HAP-1 (cell line): ENCODE measurements around the gene SLC16A13.

Source experiments
- DNase-seq, 2 experiments: peaks; one replicate each; pipeline ENCODE4 v3.0.0-alpha.2; 2016 to 2020; ENCODE audit warnings: low spot score in 2 of 2
- H3K27me3 ChIP-seq: fragments of 250-450 bp; sonication (Bioruptor Pico); 2 replicates; pipeline ENCODE4 v1.5.1; 2020; ENCODE audit warnings: low read depth, mild to moderate bottlenecking, moderate library complexity
- H3K36me3 ChIP-seq: fragments of 250-450 bp; sonication (Bioruptor Pico); replicated peaks from 2 replicates; pipeline ENCODE4 v1.5.1; 2020; ENCODE audit warnings: mild to moderate bottlenecking
- H3K4me1 ChIP-seq: fragments of 250-450 bp; sonication (Bioruptor Pico); 2 replicates; pipeline ENCODE4 v1.5.1; 2020; ENCODE audit warnings: mild to moderate bottlenecking
- H3K4me3 ChIP-seq: fragments of 250-450 bp; sonication (Bioruptor Pico); 2 replicates; pipeline ENCODE4 v1.5.1; 2020; ENCODE audit warnings: mild to moderate bottlenecking, moderate library complexity
- H3K9me3 ChIP-seq: fragments of 250-450 bp; sonication (Bioruptor Pico); 2 replicates; pipeline ENCODE4 v1.5.1; 2020; ENCODE audit warnings: mild to moderate bottlenecking, moderate library complexity
- in situ Hi-C: fragments of 300-500 bp; cut with MboI; formaldehyde crosslinking; loops from 3 replicates; pipeline ENCODE4 v1.14.3; 2020; ENCODE audit warnings: low sequenced_read_pairs, inconsistent platforms, mixed read lengths

The SLC16A13 gene

DNA sequence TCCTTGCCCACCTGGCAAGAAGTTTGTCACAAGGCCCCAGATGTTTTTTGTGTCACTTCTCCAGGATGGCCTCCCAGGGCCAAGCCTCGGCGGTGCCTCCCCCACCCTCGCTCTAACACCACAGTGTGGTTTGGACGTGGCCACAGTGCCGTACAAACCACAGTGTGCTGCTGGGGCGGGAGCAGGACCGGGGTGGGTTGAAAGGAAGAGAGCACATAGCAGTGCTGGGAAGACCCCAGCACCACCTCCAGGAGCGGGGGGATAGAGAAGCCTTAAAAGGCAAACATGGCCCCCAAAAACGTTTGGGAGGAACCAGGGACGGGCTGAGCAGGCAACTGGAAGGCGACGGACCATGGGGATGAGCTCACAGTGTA is 18.0 kb upstream of the SLC16A13 start:
- Histone ChIP-seq H3K4me1 (peaks cover 25% of the 10 kb centered on the region), H3K36me3 (no peaks in the 10 kb centered on the region; the same call in 1 of the 2 replicates), H3K9me3 (no peaks in the 10 kb centered on the region), H3K27me3 (no peaks in the 10 kb centered on the region), H3K4me3 (no peak overlapping the region)
- in situ Hi-C loops = no loop called here
- DNase-seq = no peak

DNA sequence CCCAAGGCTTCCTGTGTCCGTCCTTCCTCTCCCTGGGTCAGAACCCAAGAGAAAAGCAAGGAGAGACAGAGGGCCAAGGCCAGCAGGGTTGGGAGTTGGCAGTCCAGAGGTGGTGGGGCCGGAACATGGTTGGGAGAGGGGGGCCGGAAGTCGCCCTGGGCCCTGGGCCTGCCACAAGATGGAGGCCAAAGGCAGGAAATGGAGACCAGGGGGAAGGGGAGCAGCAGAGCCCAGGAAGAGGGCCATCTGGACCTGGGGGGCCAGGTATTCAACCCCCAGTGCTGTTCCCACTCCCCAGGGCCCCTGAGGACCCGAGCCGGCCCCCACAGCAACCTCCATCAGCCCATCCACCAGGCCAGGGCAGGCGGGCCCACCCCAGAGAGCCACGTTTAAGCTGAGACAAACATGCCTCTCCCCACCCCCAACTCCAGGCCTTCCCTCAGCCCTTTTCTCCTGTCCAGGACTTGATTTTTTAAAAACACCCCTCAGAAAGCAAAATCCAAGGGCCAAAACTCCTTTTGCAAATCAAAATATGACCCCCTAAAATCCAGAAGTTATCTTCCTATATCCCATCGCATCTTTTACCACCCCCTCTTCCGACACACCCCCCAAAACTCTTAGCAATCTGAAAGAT is 17.4 kb upstream of the SLC16A13 start:
- H3K36me3 ChIP-seq = no peaks in the 10 kb centered on the region; the same call in 1 of the 2 replicates
- DNase-seq = no peak
- H3K9me3 ChIP-seq = no peaks in the 10 kb centered on the region
- no peaks in the 10 kb centered on the region for H3K27me3 ChIP-seq
- no peak overlapping the region for H3K4me3 ChIP-seq
- in situ Hi-C loops = no loop called here
- H3K4me1 ChIP-seq = peaks cover 25% of the 10 kb centered on the region

DNA sequence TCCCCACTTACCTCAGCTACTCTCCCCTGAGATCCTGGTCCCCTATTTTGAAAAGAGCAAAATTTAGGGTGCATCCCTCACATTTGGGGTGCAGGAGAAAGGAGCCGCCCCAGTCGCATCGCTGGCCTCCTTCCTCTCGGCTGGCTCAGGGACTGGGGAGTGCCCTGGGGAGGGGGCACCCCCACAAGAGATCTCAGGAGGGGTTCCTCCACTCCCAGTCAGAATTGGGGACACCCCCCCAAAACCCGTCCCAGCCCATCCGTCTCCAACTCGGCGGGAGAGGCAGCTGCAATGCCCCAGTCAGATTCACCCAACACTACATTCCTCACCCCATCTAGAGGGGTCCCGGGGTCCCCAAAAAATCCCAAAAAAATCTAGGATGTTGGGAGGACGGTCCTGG is 16.4 kb upstream of the SLC16A13 start:
- H3K4me1 ChIP-seq = peaks cover 25% of the 10 kb centered on the region
- DNase-seq = no peak
- in situ Hi-C loops = no loop called here
- H3K27me3 ChIP-seq = no peaks in the 10 kb centered on the region
- no peaks in the 10 kb centered on the region for H3K9me3 ChIP-seq
- no peak overlapping the region for H3K4me3 ChIP-seq
- H3K36me3 ChIP-seq = no peaks in the 10 kb centered on the region; the same call in 1 of the 2 replicates

DNA sequence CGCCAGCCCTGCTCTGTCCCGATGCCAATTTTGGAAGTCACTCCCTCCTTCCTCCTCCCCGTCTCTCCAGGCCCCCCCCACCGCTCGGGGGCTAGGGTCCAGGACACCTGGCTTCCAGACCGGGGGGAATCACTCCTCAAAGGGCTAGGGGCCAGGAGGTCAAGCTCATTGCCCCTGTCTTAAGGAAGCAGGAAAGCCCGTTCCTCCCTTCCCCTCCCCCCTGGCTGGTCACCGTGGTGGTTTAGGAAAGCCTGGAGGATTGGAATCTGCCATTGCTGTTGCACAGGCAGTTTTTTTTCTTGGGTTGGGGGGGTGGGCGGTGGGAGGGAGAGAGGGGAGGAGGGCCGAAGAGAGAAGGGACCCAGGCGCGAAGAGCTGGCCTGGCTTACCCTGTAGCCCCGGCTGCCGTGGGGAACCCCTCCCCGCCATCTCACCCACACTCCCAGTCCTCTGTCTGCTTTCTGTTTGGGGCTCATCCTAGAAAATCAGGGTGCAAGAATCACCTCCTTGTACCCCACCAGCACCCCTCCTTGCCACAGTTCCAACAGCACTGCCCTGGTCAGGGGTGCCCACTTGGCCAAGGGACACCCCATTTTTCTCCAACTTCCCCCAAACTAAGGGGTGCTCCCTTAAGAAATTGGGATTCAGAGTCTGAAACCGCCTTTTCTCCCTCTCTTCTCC is 15.8 kb upstream of the SLC16A13 start:
- peak overlapping the region; percentile 18 for H3K4me3 ChIP-seq
- in situ Hi-C loops = no loop called here
- peak in 1 of 2 experiments; percentile 70 for DNase-seq

DNA sequence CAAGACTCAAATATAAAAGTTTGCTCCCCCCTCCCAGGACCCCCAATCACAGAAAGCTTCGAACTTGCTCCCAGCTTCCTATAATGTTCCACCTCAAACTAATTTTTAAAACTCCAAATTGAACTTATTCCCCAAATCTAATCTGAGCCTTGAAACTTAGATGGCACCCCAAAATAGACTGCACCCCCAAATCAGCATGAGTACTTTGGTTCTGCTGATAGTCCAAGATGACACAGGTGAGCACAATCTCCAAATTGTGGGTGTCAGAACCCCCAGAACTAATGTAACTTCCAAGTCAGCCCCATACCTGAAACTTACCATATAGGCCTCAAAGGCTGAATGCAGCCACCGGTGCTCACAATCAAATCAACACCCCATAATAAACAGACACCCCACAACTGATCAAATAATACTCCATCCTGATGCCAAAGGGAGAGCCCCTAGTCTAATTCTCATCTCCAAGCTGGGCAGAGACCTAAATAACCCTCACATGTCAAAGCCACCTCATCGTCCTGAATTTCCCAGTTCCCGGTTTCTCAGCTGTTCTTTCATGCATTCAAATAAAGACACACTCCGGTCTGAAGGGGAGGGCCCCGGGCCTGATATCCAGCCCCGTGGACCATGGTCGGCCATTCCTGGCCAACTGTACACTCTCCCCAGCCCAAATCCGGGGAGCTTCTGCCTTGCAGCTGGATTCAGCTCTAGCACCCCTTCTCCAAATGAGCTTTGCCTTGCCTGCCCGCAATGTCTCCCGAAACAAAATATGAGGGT is 14.7 kb upstream of the SLC16A13 start:
- no peak overlapping the region for H3K4me3 ChIP-seq

More for the DNA sequence above, 15.8 kb upstream of the SLC16A13 start:
- H3K27me3 ChIP-seq = no peaks in the 10 kb centered on the region
- H3K9me3 ChIP-seq = no peaks in the 10 kb centered on the region
- H3K36me3 ChIP-seq = no peaks in the 10 kb centered on the region; the same call in 1 of the 2 replicates
- H3K4me1 ChIP-seq = peaks cover 25% of the 10 kb centered on the region

DNA sequence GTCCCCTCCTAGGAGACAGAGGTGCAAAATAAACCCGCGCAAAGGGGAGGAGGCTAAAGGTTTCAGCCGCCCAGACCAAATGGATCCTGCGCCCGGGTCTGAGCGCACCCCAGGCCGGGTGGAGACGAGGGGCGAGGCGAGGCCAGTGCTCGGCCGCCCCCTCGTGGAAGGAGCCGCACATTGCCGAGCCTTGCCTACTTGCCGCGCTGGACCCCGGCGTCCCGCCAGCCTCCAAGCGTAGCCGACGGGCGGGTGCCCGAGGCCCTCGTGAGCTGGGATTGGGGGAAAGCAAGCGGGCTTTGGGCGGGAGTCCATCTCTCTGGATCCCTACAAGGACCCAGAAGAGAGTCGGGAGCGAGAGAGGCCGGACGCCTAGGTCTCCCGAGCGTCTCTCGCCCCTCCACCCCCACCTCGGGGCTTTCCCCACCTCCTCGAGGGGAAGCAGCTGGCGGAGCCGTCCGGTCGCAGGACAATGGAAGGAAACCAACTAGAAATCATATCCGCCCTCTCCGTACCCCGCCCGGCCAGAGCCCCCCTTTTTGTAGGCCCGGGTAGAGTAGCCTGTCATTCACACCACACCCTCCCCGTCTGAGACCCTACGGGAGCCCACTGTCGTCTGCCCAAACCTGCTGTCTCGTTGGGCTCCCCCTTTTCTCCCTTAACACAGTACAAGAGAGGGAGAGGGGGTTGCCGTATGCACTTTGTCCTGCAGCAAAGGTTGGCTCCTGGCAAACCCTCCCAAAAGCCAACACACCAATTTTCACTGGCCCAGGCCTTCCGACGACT is 13.6 kb upstream of the SLC16A13 start:
- no peaks in the 10 kb centered on the region for H3K27me3 ChIP-seq
- DNase-seq = peak; percentile 54 to 86
- in situ Hi-C loops = no loop called here
- no peaks in the 10 kb centered on the region for H3K9me3 ChIP-seq
- H3K36me3 ChIP-seq = no peaks in the 10 kb centered on the region
- peak overlapping the region; percentile 20 for H3K4me3 ChIP-seq
- H3K4me1 ChIP-seq = peaks cover 17% of the 10 kb centered on the region

More for the DNA sequence above, 14.7 kb upstream of the SLC16A13 start:
- no peak for DNase-seq
- in situ Hi-C loops = no loop called here
- Histone ChIP-seq H3K27me3 (no peaks in the 10 kb centered on the region), H3K36me3 (no peaks in the 10 kb centered on the region), H3K9me3 (no peaks in the 10 kb centered on the region), H3K4me1 (peaks cover 17% of the 10 kb centered on the region)

DNA sequence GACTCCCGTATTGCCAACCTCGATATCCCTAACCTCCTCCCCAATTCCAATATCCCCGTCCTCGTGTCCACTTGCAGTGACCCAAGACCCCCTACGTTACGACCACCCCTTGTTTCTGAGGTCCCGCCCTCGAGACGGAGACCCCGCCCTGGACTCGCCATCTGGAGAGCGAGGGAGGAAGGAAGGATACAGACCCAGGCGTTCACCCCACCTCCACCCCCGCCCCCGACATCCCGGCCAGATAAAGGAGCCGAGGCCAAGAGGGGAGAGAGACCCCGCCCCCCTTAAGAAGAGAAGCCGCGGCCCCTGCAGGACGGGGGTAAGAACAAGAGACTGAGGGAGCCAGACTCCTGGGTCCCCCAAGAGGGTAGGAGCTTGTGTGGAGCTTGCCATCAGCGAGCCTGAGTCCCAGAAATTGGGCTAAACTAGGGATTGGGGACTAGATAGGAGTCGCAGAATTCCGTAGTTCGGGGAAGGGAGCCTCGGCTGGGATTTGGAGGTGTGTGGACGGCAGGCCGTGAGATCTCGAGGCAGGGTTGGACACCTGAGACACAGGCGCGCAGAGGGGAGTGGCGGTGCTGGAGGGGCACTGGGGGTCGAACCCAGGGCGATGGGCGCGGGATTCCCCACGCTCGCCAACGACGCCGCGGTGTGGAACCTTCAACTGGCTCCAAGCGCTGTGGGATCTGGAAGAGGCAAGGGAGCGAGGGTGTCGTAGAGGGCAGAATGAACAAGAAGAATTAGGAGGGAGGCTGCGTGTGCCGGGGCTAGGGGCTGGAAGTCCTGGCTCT is 12.8 kb upstream of the SLC16A13 start, which contains the start of gene BCL6B:
BCL6B (plus strand) TSS at position 270 of the 791 bp plus-strand sequence. CDS start 622 bp downstream, outside the sequence.
- DNase-seq = no peak
- peak within 1 kb of the TSS; percentile 20 for H3K4me3 ChIP-seq
- H3K9me3 ChIP-seq = no peaks in the 10 kb centered on the region
- peaks cover 17% of the 10 kb centered on the region for H3K4me1 ChIP-seq
- in situ Hi-C loops = no loop called here
- H3K36me3 ChIP-seq = no peaks in the 10 kb centered on the region
- no peaks in the 10 kb centered on the region for H3K27me3 ChIP-seq

DNA sequence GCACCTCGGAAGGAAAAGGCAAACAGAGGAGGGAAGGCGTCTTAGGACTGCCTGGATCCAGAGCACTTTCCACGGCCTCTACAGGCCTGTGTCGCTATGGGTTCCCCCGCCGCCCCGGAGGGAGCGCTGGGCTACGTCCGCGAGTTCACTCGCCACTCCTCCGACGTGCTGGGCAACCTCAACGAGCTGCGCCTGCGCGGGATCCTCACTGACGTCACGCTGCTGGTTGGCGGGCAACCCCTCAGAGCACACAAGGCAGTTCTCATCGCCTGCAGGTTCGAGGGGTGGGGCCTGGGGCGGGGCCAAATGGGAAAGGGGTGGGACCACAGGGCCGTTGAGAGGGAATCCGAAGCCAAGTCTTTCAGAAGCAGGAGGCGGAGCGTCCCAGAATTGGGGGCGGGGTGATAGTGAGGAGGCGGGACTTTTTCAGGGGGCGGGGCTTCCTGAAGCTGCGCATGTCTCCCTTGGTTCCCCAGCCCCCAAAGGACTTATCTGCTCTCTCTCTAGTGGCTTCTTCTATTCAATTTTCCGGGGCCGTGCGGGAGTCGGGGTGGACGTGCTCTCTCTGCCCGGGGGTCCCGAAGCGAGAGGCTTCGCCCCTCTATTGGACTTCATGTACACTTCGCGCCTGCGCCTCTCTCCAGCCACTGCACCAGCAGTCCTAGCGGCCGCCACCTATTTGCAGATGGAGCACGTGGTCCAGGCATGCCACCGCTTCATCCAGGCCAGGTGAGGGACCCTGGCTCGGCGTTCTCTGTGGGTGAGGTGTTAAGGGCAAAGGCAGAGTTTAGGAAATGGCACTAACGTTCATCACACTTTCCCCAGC is 12.0 kb upstream of the SLC16A13 start:
- DNase-seq = peak in 1 of 2 experiments; percentile 52
- no peaks in the 10 kb centered on the region for H3K36me3 ChIP-seq
- H3K4me1 ChIP-seq = peaks cover 17% of the 10 kb centered on the region
- in situ Hi-C loops = no loop called here
- no peaks in the 10 kb centered on the region for H3K27me3 ChIP-seq
- no peaks in the 10 kb centered on the region for H3K9me3 ChIP-seq
- H3K4me3 ChIP-seq = no peak overlapping the region

DNA sequence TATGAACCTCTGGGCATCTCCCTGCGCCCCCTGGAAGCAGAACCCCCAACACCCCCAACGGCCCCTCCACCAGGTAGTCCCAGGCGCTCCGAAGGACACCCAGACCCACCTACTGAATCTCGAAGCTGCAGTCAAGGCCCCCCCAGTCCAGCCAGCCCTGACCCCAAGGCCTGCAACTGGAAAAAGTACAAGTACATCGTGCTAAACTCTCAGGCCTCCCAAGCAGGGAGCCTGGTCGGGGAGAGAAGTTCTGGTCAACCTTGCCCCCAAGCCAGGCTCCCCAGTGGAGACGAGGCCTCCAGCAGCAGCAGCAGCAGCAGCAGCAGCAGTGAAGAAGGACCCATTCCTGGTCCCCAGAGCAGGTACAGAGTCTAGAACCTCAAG is 11.4 kb upstream of the SLC16A13 start:
- H3K4me1 ChIP-seq = peaks cover 17% of the 10 kb centered on the region
- H3K9me3 ChIP-seq = no peaks in the 10 kb centered on the region
- DNase-seq = no peak
- H3K4me3 ChIP-seq = no peak overlapping the region
- no peaks in the 10 kb centered on the region for H3K36me3 ChIP-seq
- H3K27me3 ChIP-seq = no peaks in the 10 kb centered on the region
- in situ Hi-C loops = no loop called here

DNA sequence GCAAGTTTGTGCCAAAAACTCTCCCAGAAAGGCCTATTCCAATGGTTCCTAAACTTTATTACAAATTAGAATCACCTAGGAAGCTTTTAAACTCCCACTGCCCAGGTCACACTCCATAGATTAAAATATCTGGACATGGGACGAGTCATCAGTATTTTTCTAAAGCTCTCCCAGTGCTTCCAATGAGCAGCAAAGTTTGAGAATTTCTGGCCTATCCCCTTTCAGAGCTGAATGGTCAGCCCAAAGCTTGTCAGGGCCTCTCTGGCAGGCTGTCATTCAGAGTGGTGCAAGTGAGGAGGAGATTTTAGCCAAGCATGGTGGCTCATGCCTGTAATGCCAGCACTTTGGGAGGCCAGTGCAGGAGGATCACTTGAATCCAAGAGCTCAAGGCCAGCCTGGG is 10.6 kb upstream of the SLC16A13 start:
- Histone ChIP-seq H3K36me3 (no peaks in the 10 kb centered on the region), H3K4me3 (no peak overlapping the region), H3K4me1 (peaks cover 11% of the 10 kb centered on the region), H3K27me3 (no peaks in the 10 kb centered on the region), H3K9me3 (no peaks in the 10 kb centered on the region)
- in situ Hi-C loops = no loop called here
- DNase-seq = no peak

DNA sequence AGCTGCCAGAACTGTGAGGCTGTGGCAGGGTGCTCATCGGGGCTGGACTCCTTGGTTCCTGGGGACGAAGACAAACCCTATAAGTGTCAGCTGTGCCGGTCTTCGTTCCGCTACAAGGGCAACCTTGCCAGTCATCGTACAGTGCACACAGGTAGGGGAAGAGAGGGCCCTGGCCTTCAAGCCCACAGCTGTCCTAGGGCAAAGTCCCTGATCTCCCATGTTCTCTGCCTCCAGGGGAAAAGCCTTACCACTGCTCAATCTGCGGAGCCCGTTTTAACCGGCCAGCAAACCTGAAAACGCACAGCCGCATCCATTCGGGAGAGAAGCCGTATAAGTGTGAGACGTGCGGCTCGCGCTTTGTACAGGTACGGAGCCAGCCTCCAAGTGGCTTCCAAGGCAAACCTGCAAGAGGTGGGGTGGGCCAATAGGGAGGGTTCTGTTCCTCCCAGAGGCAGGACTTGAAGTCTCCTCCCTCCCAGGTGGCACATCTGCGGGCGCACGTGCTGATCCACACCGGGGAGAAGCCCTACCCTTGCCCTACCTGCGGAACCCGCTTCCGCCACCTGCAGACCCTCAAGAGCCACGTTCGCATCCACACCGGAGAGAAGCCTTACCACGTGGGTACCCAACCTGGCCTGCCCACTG is 9.2 kb upstream of the SLC16A13 start:
- Histone ChIP-seq H3K27me3 (no peaks in the 10 kb centered on the region), H3K36me3 (no peaks in the 10 kb centered on the region), H3K4me3 (no peak overlapping the region), H3K9me3 (no peaks in the 10 kb centered on the region), H3K4me1 (peaks cover 8% of the 10 kb centered on the region)
- no peak for DNase-seq
- in situ Hi-C loops = no loop called here

DNA sequence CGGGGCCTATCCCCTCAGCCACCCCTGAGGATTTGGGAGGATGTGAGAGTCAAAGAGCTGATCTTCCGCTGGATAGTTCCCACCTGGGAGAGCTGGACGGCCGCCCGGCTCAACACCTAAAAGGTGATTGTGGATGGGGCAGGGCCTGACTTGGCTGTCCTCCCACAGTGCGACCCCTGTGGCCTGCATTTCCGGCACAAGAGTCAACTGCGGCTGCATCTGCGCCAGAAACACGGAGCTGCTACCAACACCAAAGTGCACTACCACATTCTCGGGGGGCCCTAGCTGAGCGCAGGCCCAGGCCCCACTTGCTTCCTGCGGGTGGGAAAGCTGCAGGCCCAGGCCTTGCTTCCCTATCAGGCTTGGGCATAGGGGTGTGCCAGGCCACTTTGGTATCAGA is 8.5 kb upstream of the SLC16A13 start:
- in situ Hi-C loops = no loop called here
- no peaks in the 10 kb centered on the region for H3K27me3 ChIP-seq
- no peaks in the 10 kb centered on the region for H3K9me3 ChIP-seq
- no peak overlapping the region for H3K4me3 ChIP-seq
- H3K36me3 ChIP-seq = no peaks in the 10 kb centered on the region
- no peak for DNase-seq
- H3K4me1 ChIP-seq = peaks cover under 1% of the 10 kb centered on the region; the same call in 1 of the 2 replicates
